Activated CD8-positive, alpha-beta memory T cell treated with anti-CD3 and anti-CD28 coated beads for 36 hours (primary cell): ENCODE results near the gene POTEJ. TPM values are rescaled to one million over a fixed set of nuclear protein-coding genes. Genes with fewer than 3 reads are reported as not detected.
"Not testable (repeated sequence)": the region's sequence is repeated elsewhere in the genome, so short reads cannot be mapped to it uniquely, and the experiment has no call there.

Experiments
- CTCF ChIA-PET: fragments of 350-600 bp; sonication (Branson Sonifier 250); formaldehyde crosslinking; loops from one replicate; lab custom pipeline; 2021; ENCODE audit warnings: antibody characterized with exemption; lab: Charles Lee
- POLR2A ChIA-PET: fragments of 350-600 bp; sonication (Branson Sonifier 250); formaldehyde crosslinking; loops from one replicate; lab custom pipeline; 2021; ENCODE audit warnings: antibody characterized with exemption; lab: Charles Lee
- total RNA-seq, 2 experiments: library from RNA; stranded (reverse); gene quantifications; one replicate each; pipeline ENCODE4 v1.2.3, GENCODE V29; 2021

The POTEJ gene
- total RNA-seq, 2 experiments from 2014 or later = not detected

DNA sequence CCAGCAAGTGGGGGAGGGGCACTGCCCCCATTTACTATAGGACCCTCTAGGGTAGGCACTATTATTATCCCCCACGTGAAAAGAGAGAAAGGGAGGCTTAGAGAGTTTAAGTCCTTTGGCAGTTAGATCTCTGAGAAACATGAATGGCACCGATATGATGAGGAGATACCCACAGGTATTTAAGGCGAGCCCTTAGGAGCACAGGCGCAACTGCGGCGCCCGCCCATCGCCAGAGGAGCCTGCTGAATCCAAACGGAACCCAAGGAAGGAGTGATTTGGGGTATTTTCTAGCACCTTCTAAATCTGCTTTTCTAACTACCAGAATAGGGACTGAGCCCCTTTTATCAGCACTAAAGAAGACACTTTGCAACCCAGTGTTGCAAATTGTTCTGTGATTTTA lies 11.3 kb upstream of the POTEJ start:
- CTCF ChIA-PET, POLR2A ChIA-PET: not testable (repeated sequence)

DNA sequence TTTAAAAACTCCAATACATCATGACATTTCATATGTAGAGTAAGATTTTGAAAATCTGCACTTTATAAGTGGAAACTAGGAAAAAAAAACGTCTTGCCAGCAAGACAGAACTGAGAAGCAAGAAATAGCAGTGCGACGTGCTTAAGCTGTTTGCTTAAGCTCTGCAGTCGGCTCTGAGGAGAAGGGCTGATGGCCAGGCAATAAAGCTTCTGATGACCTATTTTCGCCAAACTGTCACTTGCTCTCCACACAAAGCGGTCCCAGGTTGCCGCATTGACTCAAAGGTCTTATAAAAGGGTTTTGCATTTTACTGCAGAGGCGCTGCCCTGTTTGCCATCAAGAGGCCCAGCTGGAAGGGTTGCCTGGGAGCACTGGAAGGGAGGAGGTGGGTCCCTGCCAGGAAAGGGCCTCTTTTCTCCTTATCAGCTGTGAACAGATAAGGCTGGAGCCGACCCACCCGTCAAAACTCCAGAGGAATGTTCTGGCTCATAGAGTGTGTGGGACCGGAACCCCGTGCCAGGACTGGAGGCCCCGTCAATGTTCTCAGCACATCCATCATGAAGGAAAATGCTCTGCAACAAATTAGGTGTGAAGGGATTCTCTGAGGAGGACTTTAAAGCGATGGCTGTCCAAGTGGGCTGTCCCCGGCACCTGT lies 9.5 kb upstream of the POTEJ start:
- POLR2A ChIA-PET, CTCF ChIA-PET: not testable (repeated sequence)

DNA sequence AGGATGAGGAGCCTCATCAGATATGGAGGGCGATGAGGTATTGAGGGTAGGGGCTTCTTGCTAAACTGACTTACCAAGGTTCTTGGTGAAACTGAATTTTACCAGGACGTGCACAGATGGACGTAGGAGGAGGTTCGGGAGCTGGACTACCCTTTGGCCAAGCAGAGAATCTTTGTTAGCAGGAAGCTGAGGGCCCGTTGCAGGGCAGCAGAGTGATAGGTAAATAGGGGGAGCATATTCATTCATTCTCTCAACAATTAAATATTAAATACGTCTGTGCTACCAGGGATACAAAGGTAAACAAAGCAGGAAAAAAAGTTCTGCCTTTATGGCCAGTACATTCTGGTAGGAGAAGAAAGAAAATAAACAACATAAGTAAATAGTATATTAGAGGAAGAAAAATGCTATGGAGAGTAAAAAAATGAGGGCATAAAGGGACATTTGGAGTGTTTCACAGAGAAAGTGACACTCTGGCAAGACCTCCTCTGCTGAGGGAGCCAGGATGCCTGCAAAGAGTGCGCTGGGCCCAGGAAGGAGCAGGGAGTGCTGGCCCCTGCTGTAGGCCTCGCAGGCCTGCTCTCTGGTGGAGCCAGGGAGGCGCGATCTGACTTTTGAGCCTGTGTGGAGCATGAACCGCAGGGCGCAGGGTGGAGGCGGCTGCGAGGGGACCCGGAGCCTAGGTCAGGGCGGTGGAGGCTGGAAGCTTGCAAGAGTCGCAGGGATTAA lies 2.8 kb upstream of the POTEJ start:
- POLR2A ChIA-PET, CTCF ChIA-PET: not testable (repeated sequence)

DNA sequence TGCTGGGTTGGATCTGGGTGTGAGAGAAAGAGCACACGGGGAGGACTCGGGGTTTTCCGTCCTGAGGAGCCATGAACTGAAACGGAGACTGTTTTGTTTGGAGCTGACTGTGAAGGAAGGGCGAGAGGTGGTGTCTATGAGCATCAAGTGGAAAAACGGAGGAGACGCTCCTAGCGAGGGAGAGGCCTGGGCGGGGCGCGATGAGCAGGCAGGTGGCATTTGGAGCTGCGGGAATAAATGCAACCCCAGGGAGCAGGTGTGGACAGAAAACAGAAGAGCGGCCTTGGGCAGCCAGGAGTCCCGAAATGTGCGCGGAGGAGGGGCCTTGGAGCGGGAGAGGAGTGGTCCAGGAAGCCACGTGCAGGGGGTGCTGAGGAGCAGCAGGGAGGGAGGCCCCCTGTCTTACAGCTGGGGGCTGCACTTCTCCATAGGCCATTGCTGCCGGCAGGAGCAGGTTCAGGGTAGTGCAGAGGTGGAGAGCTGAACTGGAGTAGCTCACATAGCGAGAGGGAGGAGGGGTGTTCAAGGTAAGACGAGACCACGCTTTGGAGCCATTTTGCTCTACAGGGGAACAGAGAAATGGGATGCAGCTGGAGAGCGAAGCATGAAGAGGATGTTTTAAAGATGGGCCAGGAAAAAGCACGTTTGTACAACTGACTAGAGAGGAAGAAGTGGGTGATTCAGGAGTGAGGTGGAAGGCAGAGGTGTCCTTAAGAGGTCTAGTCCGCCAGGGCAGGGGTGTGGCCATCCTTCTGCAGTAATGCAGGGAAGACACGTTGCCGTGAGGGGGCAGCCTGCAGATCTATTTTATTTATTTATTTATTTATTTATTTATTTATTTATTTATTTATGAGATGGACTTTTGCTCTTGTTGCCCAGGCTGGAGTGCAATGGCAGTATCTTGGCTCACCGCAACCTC lies 2.0 kb upstream of the POTEJ start:
- CTCF ChIA-PET, POLR2A ChIA-PET: not testable (repeated sequence)

DNA sequence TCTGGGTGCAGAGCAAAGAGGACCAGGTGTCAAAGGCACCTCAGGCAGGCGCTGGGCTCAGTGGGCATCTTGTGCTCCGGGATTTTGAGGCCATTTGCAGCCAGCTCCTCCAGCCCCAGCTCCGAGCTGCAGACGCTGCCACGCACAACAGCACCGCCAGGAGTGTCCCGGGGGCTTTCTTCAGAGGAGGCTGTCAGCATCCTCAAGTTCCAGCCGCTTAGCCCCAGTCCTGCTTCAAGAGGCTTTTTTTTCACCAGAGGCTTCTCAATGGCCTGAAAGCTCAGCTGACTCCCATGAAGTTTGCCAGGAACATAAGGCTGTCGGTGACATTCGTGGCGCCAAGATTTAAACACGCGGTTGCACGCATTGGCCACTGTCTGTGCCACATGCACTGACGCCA lies 754 bp upstream of the POTEJ start:
- POLR2A ChIA-PET, CTCF ChIA-PET: not testable (repeated sequence)

DNA sequence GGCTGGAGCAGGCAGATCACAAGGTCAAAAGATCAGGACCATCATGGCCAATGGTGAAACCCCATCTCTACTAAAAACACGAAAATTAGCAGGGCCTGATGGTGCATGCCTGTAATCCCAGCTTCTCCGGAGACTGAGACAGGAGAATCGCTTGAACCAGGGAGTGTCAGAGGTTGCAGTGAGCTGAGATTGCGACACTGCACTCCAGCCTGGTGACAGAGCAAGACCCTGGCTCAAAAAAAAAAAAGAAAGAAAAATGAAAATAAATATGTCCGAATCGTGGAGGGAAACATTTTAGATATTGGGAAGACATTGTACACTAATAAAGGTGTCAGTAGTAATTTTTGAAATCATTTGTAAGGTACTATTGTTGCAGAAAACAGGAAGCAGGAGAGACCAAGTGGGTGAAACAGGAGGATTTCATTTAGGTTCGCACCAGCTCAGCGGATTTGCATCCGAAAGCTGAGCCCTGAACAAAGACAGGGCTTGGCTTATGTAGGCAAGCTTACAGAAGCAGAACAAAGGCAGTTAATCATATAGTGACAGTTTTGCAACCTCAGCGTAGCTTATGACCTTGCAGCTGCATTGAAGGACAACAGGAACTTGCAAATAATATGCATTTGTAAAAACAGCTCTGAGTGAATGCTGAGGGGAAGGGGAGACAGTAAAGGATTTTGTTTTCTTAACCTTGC lies 17.7 kb downstream of the POTEJ start:
- POLR2A ChIA-PET, CTCF ChIA-PET: not testable (repeated sequence)

DNA sequence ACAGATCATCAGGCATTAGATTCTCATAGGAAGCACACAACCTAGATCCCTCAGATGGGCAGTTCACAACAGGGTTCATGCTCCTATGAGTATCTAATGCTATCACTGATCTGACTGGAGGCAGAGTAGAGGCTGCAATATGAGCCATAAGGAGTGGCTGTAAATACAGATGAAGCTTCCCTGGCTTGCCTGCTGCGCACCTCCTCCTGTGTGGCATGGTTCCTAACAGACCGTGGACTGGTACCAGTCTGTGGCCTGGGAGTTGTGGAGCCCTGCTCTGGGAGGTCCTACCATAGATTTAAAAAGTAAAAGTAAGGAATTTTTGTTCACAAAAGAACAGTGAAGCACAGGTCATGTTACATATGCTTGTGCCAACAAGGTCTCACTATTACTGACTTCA lies 27.7 kb downstream of the POTEJ start:
- CTCF ChIA-PET, POLR2A ChIA-PET: not testable (repeated sequence)

DNA sequence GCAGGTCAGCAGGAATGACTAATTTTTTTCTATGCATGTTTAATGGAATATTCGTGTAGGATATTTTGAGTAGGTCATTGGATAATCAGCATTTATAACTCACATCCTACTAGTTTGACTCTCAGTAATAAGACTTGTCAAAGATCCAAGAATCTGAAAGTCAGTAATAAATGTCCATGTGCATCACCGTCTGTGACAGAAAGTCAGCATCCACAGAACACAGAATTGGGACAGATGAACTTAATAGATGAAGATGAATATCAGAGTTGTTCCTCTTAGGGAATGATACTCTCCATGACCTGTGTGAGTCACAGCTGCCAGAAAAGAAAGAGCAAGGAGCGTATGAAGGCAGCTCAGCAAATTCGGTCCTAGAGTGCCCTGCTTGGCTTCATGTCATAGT lies 30.4 kb downstream of the POTEJ start:
- POLR2A ChIA-PET, CTCF ChIA-PET: not testable (repeated sequence)

DNA sequence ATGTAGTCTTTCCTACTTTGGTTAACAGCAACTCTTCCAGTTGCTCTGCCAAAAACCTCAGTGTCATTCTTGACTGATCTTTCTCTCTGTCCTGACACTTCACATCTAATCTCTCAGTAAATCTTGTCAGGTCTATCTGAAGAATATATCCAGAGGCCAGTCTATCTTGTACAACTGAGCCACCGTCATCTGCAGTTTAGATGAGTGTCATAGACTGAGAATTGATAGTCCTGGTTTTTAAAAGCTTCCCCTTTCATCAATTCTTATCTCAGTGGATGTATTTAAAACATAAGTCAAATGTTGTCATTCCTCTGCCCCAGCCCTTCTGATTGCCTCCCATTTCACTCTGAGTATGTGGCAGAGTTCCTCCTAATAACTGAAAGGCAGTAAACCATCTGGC lies 38.0 kb downstream of the POTEJ start:
- POLR2A ChIA-PET, CTCF ChIA-PET: not testable (repeated sequence)

DNA sequence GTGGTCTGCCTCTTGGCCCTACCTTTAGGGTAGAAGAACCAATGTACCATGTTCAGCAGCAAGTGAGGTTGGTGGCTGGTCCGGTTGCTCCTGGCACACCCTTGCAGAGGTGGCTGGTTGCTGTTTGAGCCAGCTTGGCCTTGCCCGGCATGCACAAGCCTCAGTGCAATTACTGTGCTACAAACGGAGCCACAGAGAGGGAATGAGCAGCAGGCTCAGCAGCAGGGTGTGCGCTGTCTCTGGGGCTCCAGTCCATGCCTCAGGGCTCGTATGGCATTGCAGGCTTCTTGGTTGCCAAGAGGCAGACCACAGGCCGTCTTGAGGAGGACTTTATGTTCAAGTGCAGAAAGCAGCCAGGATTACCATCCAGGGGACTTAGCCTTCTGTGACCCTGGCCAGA lies 53.3 kb downstream of the POTEJ start:
- POLR2A ChIA-PET, CTCF ChIA-PET: not testable (repeated sequence)

DNA sequence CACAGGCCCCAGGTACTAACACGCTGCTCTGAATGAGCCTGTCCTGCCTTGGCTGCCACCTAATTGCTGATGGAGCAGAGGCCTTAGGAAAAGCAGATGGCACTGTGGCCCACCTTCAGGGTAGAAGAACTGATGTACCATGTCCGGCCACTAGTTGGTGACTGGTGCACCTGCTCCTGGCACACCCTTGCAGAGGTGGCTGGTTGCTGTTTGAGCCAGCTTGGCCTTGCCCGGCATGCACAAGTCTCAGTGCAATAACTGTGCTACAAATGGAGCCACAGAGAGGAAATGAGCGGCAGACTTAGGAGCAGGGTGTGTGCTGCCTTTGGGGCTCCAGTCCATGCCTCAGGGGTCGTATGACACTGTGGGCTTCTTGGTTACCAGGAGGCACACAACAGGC lies 54.4 kb downstream of the POTEJ start:
- POLR2A ChIA-PET, CTCF ChIA-PET: not testable (repeated sequence)

DNA sequence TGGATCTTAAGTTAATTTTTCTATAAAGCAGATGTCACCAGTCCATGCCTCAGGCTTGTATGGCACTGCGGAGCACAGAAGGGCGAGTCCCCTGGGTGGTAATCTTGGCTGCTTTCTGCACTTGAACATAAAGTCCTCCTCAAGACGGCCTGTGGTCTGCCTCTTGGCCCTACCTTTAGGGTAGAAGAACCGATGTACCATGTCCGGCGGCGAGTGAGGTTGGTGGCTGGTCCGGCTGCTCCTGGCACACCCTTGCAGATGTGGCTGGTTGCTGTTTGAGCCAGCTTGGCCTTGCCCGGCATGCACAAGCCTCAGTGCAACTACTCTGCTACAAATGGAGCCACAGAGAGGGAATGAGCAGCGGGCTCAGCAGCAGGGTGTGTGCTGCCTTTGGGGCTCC lies 56.3 kb downstream of the POTEJ start:
- POLR2A ChIA-PET, CTCF ChIA-PET: not testable (repeated sequence)

DNA sequence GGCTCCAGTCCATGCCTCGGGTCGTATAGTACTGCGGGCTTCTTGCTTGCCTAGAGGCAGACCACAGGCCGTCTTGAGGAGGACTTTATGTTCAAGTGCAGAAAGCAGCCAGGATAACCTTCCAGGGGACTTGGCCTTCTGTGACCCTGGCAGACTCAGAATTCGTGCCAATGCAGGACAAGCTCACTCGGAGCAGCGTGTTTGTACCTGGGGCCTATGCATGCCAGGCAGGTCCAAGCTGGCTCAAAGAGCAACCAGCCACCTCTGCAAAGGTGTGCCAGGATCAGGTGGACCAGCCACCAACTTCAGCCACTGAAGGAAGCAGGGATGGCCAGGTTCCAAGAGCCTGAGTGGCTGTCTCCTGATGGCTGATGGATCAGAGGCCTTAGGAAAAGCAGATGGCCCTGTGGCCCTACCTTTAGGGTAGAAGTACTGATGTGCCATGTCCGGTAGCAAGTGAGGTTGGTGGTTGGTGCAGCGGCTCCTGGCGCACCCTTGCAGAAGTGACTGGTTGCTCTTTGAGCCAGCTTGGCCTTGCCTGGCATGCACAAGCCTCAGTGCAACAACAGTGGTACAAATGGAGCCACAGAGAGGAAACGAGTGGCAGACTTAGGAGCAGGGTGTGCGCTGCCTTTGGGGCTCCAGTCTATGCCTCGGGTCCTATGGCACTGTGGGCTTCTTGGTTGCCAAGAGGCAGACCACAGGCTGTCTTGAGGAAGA lies 58.9 kb downstream of the POTEJ start:
- CTCF ChIA-PET = not testable (repeated sequence)

DNA sequence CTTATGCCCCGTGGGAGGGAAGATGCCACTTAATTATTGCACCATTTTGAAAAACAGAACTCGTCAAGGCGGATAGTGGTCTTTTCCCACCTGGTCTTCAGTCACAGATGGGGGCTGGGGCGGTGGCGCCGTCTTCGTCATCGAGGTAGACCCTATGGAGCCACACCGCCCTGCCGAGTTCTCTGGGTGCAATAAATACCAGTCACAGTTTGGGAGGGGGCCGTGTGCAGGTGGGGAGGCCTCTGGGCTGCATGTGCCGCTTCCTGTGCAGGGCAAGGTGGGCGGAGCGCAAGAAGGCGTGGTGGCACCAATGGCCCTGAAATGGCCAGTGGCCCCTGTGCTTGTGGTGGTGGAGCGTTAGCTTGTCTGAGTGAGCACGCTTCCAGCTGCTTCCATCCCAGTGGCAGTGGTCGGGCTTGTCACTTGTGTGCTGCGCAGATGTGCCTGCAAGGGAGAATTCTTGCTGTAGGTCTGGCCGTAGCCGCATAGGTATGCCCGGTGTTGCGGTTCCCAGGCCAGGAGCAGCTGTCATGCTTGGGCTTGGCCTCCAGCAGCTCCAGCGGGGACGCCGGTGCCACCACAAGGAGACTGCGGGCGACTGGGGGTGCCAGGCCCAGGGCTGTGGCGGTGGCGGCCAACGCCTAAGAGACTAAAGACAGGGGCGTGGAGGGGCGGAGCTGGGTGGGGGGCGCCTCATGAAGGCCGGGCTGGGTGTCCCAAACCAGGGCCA lies 81.0 kb downstream of the POTEJ start:
- POLR2A ChIA-PET, CTCF ChIA-PET: not testable (repeated sequence)

More for the DNA sequence above, 58.9 kb downstream of the POTEJ start:
- POLR2A ChIA-PET = not testable (repeated sequence)

DNA sequence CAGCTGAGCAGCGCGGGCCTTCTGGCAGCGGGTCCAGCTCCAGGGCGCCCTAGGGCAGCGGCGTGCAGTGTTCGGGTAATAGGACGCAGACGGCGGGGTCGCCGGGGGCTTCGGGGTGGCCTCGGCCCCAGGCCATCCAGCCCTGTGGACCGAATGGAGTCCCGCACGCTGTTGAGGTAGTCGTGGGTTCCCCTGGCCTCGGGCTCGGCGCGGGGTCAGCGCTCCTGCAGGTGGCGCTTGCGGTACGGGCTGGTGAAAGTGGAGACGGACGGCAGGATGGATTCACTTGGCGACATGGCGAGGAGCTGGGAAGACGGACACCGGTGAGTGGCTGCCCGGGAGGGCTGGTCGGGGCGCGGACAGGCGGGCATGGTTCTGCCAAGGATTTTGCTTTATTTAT lies 82.2 kb downstream of the POTEJ start:
- POLR2A ChIA-PET, CTCF ChIA-PET: not testable (repeated sequence)

DNA sequence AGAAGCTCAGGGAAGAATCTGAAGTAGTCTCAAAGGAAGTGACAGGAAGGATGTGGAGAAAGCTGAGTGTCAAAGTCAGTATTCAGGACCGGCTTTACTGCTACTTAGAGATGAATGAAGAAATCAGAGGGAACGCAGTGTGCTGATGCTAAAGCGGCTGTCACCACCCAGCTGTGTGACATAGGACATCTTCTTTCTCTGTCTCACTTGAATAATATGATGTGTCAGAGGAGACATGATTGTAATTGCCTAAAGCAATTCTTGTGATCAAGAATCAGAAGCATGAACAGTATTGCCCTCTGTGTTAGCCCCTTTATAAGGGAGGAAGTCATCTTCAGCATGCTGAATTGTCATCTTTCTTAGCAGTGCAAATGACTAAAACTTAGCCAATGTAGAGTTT lies 92.0 kb downstream of the POTEJ start:
- POLR2A ChIA-PET, CTCF ChIA-PET: not testable (repeated sequence)
